ENCODE measurements around the gene MIS12. TPM values are rescaled to one million over a fixed set of nuclear protein-coding genes. Genes with fewer than 3 reads are reported as not detected.

Gene MIS12
- total RNA-seq, 1 experiment from 2014 or later: 14.7 TPM

DNA sequence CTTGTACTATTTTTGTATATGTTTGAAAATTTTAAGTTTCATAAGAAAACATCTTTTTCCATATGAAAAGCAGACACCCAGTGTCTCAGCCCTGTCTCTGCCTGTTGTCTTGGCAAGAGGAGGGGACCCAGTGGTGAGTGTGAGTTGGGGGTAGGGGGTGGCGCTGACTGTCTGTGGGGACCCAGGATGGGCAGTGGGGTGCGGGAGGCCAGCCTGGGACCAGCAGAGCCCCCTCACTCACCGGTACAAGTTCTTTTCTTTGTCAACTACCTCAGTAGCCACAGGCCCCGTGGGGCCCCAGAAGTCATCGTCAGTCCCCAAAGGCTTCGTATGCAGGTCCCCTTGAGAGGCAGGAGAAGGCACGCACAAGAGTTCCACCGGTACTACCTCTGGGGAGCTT, 46.2 kb downstream of the MIS12 start:
- no TSS peak for BruUV-seq (replicated peaks)
- Histone ChIP-seq H3K9me2 (ENCODE audit: insufficient read depth) (no peaks in the 10 kb centered on the region), H3K4me3 (replicated peaks in 1 of 2; ENCODE audit: low read depth in 1 of 2, low read length in 2 of 2) (no peak overlapping the region), H3K4me1 (ENCODE audit: control insufficient read depth in 1 of 2, insufficient read depth in 2 of 2, low read length in 2 of 2) (peaks cover 0 to 2% of the 10 kb centered on the region in 2 experiments; a peak in 2 of 4 replicates), H3K27me3 (ENCODE audit: insufficient read depth, low read length) (no peaks in the 10 kb centered on the region), H3K36me3 (ENCODE audit: control insufficient read depth in 1 of 2, insufficient read depth in 2 of 2, low read length in 2 of 2) (no peaks in the 10 kb centered on the region), H3K4me2 (ENCODE audit: low read length) (no peak overlapping the region), H3K9ac (ENCODE audit: low read length) (no peak overlapping the region), H2AFZ (ENCODE audit: low read depth, low read length, poor library complexity, severe bottlenecking) (no peak overlapping the region), H3K27ac (ENCODE audit: low read depth, low read length) (no peak overlapping the region), H3K9me3 (ENCODE audit: control insufficient read depth in 1 of 2, insufficient read depth in 1 of 2, low read depth in 1 of 2, low read length in 2 of 2) (no peaks in the 10 kb centered on the region), H4K20me1 (ENCODE audit: insufficient read depth) (no peaks in the 10 kb centered on the region), H3K79me2 (ENCODE audit: insufficient read depth, low read length) (no peaks in the 10 kb centered on the region)
- POLR2A ChIA-PET: no interaction called here
- RAD21 ChIA-PET (ENCODE audit: low non-redundant PET in 1 of 2, low total read pairs in 2 of 2, uncharacterized antibody in 2 of 2, unreplicated experiment in 2 of 2): no interaction called here
- CTCF ChIA-PET: no interaction called here
- ATAC-seq (no peak), DNase-seq (ENCODE audit: low read depth, low spot score) (no peak)
- intact Hi-C loops (cut with micrococcal nuclease): no loop called here
- no peak for TF ChIP-seq FOSL1 (IDR thresholded peaks at IDR 0.05; ENCODE audit: low read depth)
- no peak for TF ChIP-seq EZH2 (IDR thresholded peaks at IDR 0.05)
- TF ChIP-seq, protein P1, sequence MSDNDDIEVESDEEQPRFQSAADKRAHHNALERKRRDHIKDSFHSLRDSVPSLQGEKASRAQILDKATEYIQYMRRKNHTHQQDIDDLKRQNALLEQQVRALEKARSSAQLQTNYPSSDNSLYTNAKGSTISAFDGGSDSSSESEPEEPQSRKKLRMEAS (IDR thresholded peaks at IDR 0.05): no peak
- TF ChIP-seq, protein P2, sequence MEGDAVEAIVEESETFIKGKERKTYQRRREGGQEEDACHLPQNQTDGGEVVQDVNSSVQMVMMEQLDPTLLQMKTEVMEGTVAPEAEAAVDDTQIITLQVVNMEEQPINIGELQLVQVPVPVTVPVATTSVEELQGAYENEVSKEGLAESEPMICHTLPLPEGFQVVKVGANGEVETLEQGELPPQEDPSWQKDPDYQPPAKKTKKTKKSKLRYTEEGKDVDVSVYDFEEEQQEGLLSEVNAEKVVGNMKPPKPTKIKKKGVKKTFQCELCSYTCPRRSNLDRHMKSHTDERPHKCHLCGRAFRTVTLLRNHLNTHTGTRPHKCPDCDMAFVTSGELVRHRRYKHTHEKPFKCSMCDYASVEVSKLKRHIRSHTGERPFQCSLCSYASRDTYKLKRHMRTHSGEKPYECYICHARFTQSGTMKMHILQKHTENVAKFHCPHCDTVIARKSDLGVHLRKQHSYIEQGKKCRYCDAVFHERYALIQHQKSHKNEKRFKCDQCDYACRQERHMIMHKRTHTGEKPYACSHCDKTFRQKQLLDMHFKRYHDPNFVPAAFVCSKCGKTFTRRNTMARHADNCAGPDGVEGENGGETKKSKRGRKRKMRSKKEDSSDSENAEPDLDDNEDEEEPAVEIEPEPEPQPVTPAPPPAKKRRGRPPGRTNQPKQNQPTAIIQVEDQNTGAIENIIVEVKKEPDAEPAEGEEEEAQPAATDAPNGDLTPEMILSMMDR (IDR thresholded peaks at IDR 0.05 in 2 of 3, conservative IDR thresholded peaks at IDR 0.05 in 1 of 3; ENCODE audit: borderline replicate concordance in 1 of 3, insufficient read depth in 1 of 3, low read depth in 2 of 3, low read length in 2 of 3): no peak
- TF ChIP-seq ELF1 (IDR thresholded peaks at IDR 0.05; ENCODE audit: borderline replicate concordance, low read depth): no peak
- TF ChIP-seq, protein P3, sequence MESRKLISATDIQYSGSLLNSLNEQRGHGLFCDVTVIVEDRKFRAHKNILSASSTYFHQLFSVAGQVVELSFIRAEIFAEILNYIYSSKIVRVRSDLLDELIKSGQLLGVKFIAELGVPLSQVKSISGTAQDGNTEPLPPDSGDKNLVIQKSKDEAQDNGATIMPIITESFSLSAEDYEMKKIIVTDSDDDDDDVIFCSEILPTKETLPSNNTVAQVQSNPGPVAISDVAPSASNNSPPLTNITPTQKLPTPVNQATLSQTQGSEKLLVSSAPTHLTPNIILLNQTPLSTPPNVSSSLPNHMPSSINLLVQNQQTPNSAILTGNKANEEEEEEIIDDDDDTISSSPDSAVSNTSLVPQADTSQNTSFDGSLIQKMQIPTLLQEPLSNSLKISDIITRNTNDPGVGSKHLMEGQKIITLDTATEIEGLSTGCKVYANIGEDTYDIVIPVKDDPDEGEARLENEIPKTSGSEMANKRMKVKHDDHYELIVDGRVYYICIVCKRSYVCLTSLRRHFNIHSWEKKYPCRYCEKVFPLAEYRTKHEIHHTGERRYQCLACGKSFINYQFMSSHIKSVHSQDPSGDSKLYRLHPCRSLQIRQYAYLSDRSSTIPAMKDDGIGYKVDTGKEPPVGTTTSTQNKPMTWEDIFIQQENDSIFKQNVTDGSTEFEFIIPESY (IDR thresholded peaks at IDR 0.05; ENCODE audit: extremely low read depth, insufficient replicate concordance, low read length): no peak
- TF ChIP-seq SIN3A (IDR thresholded peaks at IDR 0.05; ENCODE audit: low read depth): no peak
- no peak for TF ChIP-seq ZNF274 (IDR thresholded peaks at IDR 0.05; ENCODE audit: low read depth, low read length)
- TF ChIP-seq SRF (IDR thresholded peaks at IDR 0.05; ENCODE audit: low read depth): no peak
- no peak for TF ChIP-seq RAD21 (IDR thresholded peaks at IDR 0.05; ENCODE audit: low read depth)
- no peak for TF ChIP-seq ZFX (IDR thresholded peaks at IDR 0.05)
- TF ChIP-seq, protein P4, sequence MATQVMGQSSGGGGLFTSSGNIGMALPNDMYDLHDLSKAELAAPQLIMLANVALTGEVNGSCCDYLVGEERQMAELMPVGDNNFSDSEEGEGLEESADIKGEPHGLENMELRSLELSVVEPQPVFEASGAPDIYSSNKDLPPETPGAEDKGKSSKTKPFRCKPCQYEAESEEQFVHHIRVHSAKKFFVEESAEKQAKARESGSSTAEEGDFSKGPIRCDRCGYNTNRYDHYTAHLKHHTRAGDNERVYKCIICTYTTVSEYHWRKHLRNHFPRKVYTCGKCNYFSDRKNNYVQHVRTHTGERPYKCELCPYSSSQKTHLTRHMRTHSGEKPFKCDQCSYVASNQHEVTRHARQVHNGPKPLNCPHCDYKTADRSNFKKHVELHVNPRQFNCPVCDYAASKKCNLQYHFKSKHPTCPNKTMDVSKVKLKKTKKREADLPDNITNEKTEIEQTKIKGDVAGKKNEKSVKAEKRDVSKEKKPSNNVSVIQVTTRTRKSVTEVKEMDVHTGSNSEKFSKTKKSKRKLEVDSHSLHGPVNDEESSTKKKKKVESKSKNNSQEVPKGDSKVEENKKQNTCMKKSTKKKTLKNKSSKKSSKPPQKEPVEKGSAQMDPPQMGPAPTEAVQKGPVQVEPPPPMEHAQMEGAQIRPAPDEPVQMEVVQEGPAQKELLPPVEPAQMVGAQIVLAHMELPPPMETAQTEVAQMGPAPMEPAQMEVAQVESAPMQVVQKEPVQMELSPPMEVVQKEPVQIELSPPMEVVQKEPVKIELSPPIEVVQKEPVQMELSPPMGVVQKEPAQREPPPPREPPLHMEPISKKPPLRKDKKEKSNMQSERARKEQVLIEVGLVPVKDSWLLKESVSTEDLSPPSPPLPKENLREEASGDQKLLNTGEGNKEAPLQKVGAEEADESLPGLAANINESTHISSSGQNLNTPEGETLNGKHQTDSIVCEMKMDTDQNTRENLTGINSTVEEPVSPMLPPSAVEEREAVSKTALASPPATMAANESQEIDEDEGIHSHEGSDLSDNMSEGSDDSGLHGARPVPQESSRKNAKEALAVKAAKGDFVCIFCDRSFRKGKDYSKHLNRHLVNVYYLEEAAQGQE (IDR thresholded peaks at IDR 0.05; ENCODE audit: low read depth): no peak
- no peak for TF ChIP-seq CEBPB (IDR thresholded peaks at IDR 0.05; ENCODE audit: low read depth)
- TF ChIP-seq EZH2phosphoT487 (IDR thresholded peaks at IDR 0.05; ENCODE audit: borderline replicate concordance): no peak
- TF ChIP-seq CBX3 (IDR thresholded peaks at IDR 0.05; ENCODE audit: low read depth): no peak
